ENCODE data around the gene LRGUK.

Gene LRGUK

DNA sequence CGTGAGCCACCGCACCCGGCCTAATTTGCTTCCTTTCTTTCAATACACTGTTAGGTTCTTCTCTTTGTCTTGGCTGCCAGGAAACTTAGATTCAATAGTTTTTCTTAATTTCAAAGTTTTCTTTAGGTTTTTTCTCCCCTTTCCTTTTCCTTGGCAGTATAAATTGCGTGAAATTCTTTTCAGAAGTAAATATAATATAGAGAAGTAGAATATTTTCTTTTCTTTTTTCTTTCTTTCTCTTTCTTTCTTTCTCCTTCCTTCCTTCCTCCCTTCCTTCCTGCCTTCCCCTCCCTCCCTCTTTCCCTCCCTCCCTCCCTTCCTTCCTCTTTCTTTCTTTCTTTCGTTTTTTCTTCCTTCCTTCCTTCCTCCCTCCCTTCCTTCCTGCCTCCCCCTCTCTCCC is 1.7 kb downstream of the LRGUK start:
- no peaks in the 10 kb centered on the region for H3F3A ChIP-seq (ENCODE audit: insufficient read depth, low read length)
- H4K20me1 ChIP-seq (ENCODE audit: insufficient read depth, low read length), result no peaks in the 10 kb centered on the region
- no peaks in the 10 kb centered on the region for H3K36me3 ChIP-seq (replicated peaks; ENCODE audit: insufficient read depth, low read length)
- 0 out of 2 replicates have a peak, but pooled peaks cover 4% of the 10 kb centered on the region for H3K27me3 ChIP-seq (replicated peaks; ENCODE audit: insufficient read depth, low read length)
- H3K4me2 ChIP-seq (ENCODE audit: low read depth, low read length), result no peak overlapping the region
- no peaks in the 10 kb centered on the region for H3K9me3 ChIP-seq (replicated peaks; ENCODE audit: insufficient read depth, low read length)
- no peak overlapping the region for H2AFZ ChIP-seq (ENCODE audit: low read length)
- DNase-seq, result no peak
- 0 out of 2 replicates have a peak, but pooled peaks cover 3% of the 10 kb centered on the region for H3K4me1 ChIP-seq (ENCODE audit: low read length)
- H3K27ac ChIP-seq (ENCODE audit: low read length), result no peak overlapping the region
- H3K9me2 ChIP-seq (replicated peaks; ENCODE audit: insufficient read depth, low read length), result no peaks in the 10 kb centered on the region
- no peak overlapping the region for H3K4me3 ChIP-seq (ENCODE audit: low read length)
- H3K79me2 ChIP-seq (ENCODE audit: low read length), result no peaks in the 10 kb centered on the region
- TF ChIP-seq EZH2phosphoT487 (IDR thresholded peaks at IDR 0.05; ENCODE audit: low read length) (no peak), EZH2 (optimal IDR thresholded peaks at IDR 0.05; ENCODE audit: low read depth, low read length) (no peak)
- TF ChIP-seq, protein P1, sequence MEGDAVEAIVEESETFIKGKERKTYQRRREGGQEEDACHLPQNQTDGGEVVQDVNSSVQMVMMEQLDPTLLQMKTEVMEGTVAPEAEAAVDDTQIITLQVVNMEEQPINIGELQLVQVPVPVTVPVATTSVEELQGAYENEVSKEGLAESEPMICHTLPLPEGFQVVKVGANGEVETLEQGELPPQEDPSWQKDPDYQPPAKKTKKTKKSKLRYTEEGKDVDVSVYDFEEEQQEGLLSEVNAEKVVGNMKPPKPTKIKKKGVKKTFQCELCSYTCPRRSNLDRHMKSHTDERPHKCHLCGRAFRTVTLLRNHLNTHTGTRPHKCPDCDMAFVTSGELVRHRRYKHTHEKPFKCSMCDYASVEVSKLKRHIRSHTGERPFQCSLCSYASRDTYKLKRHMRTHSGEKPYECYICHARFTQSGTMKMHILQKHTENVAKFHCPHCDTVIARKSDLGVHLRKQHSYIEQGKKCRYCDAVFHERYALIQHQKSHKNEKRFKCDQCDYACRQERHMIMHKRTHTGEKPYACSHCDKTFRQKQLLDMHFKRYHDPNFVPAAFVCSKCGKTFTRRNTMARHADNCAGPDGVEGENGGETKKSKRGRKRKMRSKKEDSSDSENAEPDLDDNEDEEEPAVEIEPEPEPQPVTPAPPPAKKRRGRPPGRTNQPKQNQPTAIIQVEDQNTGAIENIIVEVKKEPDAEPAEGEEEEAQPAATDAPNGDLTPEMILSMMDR (IDR thresholded peaks at IDR 0.05; ENCODE audit: low read length), result no peak
- no peak overlapping the region for H3K9ac ChIP-seq (ENCODE audit: low read length)

DNA sequence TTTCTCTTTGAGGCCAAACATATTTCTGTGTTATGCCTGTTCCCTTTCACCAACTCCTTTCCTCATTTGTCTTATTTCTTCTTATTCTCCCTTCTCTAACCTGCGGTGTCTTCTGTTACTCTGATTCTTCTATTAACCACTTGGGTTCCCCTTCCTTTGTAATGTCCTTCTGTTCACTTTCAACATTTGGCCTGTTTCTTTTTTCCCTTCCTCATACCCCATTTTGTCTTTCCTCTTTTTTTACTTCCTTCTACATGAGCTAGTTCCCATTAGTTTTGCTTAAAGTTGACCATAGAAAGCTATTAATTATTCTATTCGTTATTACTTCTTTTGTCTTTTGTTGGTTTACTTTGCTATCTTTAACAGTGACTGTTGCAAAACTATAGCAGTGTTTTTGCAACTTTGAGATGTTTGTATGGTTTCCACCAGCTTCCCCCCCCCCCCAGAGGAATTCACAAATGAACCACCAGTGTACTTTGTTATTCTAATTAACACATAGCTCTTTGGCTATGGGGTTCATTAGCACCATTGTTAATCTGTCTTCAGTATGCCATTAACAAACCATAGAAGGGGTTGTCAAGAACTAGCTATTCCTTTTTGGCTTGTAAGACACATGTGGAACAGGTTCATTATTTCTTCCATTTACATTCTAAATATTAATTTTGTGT is 2.9 kb downstream of the LRGUK start:
- Histone ChIP-seq H3K4me1 (ENCODE audit: low read length) (0 out of 2 replicates have a peak, but pooled peaks cover 3% of the 10 kb centered on the region), H3K9ac (ENCODE audit: low read length) (no peak overlapping the region), H3K79me2 (ENCODE audit: low read length) (no peaks in the 10 kb centered on the region), H3K4me2 (ENCODE audit: low read depth, low read length) (no peak overlapping the region), H3K4me3 (ENCODE audit: low read length) (no peak overlapping the region), H3K9me2 (replicated peaks; ENCODE audit: insufficient read depth, low read length) (no peaks in the 10 kb centered on the region), H3K27ac (ENCODE audit: low read length) (no peak overlapping the region), H2AFZ (ENCODE audit: low read length) (no peak overlapping the region), H4K20me1 (ENCODE audit: insufficient read depth, low read length) (no peaks in the 10 kb centered on the region), H3F3A (ENCODE audit: insufficient read depth, low read length) (no peaks in the 10 kb centered on the region), H3K27me3 (replicated peaks; ENCODE audit: insufficient read depth, low read length) (0 out of 2 replicates have a peak, but pooled peaks cover 4% of the 10 kb centered on the region), H3K36me3 (replicated peaks; ENCODE audit: insufficient read depth, low read length) (no peaks in the 10 kb centered on the region), H3K9me3 (replicated peaks; ENCODE audit: insufficient read depth, low read length) (no peaks in the 10 kb centered on the region)
- DNase-seq, result no peak
- TF ChIP-seq EZH2phosphoT487 (IDR thresholded peaks at IDR 0.05; ENCODE audit: low read length), result no peak
- TF ChIP-seq, protein P1 (IDR thresholded peaks at IDR 0.05; ENCODE audit: low read length), result no peak
- TF ChIP-seq EZH2 (optimal IDR thresholded peaks at IDR 0.05; ENCODE audit: low read depth, low read length), result no peak

DNA sequence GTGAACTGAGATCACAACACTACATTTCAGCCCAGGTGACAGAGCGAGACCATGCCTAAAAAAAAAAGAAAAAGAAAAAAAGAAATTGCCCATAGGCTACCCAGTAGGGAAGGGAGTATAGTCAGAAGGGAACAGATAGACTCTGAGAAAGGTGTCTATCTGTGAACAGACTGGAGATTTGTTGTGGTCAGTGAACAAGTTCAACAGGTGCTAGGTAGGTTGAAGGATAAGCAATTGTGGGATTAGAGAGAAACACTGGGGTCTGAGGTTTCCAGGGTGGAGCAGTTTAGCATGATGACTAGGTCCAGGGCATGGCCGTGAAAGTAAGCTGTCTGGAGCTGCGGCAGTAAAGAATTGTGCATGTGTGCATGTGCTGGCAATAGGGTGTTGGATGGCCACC is 6.9 kb downstream of the LRGUK start:
- Histone ChIP-seq H2AFZ (ENCODE audit: low read length) (no peak overlapping the region), H4K20me1 (ENCODE audit: insufficient read depth, low read length) (no peaks in the 10 kb centered on the region), H3K4me1 (ENCODE audit: low read length) (no peaks in the 10 kb centered on the region), H3K27me3 (replicated peaks; ENCODE audit: insufficient read depth, low read length) (no peaks in the 10 kb centered on the region), H3K36me3 (replicated peaks; ENCODE audit: insufficient read depth, low read length) (no peaks in the 10 kb centered on the region), H3F3A (ENCODE audit: insufficient read depth, low read length) (no peaks in the 10 kb centered on the region), H3K27ac (ENCODE audit: low read length) (no peak overlapping the region), H3K9me2 (replicated peaks; ENCODE audit: insufficient read depth, low read length) (no peaks in the 10 kb centered on the region), H3K4me2 (ENCODE audit: low read depth, low read length) (no peak overlapping the region), H3K79me2 (ENCODE audit: low read length) (no peaks in the 10 kb centered on the region), H3K4me3 (ENCODE audit: low read length) (no peak overlapping the region), H3K9me3 (replicated peaks; ENCODE audit: insufficient read depth, low read length) (no peaks in the 10 kb centered on the region), H3K9ac (ENCODE audit: low read length) (no peak overlapping the region)
- DNase-seq, result no peak
- TF ChIP-seq EZH2 (optimal IDR thresholded peaks at IDR 0.05; ENCODE audit: low read depth, low read length) (no peak), EZH2phosphoT487 (IDR thresholded peaks at IDR 0.05; ENCODE audit: low read length) (no peak)
- TF ChIP-seq, protein P1 (IDR thresholded peaks at IDR 0.05; ENCODE audit: low read length), result no peak
